Measurements from ENCODE around the gene RPGRIP1L.

The RPGRIP1L gene

DNA sequence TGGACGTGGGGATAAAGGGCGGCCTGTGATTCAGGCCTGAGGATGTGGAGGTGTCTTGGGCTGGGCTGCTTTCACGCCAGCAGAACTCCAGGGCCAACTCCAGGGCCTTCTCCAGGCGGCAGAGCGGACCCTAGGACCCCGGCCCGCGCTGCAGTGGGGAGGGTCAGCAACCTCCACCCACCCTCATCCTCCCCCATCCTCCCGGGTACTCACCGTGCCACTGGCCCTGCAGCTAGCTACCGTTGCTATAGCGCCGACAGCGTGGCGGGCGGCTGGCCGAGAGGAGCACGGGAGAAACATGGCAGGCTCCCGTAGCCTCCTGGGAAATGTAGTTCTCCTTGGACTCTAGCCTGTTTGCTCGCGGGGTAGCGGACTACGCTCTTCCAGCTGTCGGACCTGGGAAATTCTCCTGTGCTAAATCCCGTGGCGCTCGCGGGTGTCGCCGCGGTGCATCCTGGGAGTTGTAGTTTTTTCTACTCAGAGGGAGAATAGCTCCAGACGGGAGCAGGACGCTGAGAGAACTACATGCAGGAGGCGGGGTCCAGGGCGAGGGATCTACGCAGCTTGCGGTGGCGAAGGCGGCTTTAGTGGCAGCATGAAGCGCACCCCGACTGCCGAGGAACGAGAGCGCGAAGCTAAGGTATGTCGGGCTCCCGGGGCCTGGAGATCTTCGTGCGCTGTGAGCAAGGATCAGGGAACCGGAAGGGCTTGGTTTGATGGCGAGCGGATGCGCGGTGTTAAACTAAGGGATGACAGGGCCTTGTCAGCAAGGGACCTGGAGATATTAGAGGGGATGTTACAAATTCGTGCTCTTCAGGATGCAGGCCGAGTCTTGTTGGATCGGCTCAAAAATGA lies at the start of gene RPGRIP1L, which contains the start of gene FTO:
Gene RPGRIP1L, minus strand, starts transcription at position 270 of the 855 bp plus-strand sequence. CDS start 3,136 bp downstream, outside the sequence.
Gene FTO, plus strand, starts transcription at position 567 of the 855 bp plus-strand sequence.
- DNase-seq, result peak; percentile 99

DNA sequence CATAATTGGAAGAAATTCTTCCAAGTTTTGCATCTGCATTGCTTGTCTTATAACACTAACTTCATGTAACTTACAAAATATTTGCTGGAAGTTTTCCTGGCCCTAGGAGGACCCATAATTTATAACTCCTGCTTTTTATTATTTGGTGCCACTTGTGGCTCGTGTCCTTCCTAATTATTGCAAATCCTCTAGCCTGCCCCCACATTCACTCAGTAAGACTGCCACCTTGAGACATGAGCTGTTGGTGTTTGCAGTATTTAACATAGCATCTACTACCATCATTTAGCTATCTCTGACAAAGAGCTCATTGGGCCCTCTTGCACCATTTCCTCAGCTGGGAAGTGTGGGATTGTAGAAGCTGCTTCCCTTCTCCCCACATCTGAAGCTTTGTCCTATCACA lies 49.8 kb upstream of the RPGRIP1L start:
- DNase-seq, result peak; percentile 49 to 52

DNA sequence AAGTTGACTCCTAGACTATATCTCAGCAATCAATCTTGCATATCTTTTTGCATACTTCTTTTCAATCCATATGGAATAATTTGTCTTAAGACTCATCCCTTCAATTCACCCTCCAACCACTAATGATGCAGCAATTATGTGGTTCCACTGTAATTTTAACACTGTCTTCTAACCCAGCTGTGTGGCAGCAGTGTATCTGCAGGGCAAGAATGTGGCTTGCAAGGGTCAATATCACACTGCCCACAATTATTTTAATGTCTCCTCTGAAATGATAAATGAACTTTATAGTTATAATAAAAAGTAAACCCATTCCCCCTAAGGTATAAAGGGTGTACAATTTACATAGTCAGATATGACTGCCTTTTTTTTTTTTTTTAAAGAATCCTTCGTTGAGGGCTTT lies 48.9 kb upstream of the RPGRIP1L start:
- DNase-seq, result no peak

DNA sequence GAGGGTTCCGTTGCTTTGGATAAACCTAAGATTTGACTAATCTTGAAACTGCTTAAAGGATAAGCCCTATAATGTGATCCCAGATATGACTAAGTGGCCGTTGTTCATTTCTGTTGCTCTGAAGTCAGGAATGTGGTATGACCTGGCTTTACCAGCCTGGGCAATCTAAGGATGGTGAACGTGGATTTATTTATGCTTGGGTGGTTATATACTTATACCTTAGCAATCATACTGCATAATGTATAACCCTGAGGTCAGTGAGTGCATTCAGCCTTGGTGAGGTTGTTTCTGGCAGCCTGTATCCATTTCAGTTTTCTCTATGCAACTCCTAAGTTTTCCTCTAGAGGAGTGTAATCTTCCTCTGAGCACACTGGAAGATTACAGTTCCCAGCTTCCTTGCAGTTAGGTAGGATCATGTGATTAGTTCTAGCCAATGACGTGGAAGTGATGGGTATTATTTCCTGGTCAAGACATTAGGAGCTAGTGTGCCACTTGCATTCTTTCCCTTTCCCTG lies 42.2 kb upstream of the RPGRIP1L start:
- no peak for DNase-seq

DNA sequence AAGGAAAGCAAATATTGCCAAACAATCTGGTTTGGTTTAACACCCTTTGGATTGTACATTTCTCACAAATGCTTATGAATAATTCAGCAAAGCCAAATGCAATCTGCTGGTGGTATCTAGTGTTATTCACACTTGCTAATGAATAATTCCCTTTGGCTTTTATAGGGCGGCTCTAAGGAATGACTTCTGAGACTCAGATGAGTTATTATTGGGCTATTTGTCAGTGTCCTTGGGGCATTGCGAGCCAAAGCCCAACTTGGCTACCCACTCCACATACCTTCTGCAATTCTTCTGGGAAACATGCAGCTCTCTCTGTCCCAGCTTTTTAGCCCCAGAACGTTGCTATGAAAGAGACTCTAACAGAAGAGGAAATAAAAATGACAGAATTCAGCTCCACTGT lies 41.4 kb upstream of the RPGRIP1L start:
- DNase-seq, result no peak

DNA sequence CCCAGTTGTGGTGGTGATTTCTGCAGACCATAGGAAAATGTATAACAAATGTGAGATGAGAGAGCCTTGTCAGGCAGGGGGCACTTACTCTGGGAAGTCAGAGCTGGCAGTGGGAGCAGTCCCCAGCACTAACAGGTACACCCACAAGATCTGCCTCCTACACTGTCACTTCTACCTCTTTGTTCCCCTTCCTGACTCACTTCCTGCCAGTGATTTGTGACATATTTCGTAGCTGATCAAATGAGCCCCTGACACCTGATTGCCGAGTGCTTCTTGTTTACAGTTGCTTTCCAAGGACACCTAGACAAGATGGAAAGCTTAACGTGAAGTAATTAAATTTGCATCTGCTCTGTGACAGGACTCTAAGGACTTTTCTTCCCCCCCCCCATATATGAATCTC lies 40.8 kb upstream of the RPGRIP1L start:
- DNase-seq, result no peak

DNA sequence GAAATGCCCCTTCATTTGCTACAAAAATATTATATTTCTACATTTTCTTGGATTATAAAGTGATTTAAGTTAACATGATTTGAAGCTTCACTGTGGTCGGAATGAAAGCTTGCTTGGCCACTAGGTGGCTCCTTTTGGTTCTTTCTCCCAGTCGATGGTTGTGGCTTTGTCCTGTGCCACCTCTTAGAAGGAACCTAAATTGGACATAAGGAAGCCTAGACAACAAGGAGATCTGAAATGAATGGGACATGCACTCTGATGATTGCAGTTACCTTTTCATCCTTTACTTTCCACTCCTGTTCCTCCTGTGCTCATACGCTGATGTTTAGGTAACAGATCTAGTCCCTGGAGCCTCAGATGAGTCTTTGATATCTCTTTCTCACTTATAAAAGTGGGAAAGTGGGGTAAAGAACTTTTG lies 39.5 kb upstream of the RPGRIP1L start:
- DNase-seq, result peak; percentile 63 to 75

DNA sequence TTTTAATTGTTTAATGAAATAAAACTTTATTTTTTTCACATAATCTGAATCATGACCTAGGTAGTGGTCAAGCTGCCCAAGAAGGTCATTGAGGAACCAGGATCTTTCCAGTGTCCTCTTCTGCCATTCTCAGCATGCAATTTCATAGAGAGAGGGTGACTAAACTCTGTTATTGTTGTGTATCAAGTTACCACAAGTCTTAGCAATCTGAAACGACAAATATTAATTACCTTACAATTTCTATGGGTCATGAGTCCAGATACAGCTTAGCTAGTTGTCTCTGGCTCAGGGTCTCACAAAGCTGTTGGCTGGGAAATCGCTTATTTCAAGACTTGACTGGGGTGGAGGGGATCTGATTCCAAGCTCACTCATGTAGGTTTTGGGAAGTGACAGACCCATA lies 37.9 kb upstream of the RPGRIP1L start:
- no peak for DNase-seq

DNA sequence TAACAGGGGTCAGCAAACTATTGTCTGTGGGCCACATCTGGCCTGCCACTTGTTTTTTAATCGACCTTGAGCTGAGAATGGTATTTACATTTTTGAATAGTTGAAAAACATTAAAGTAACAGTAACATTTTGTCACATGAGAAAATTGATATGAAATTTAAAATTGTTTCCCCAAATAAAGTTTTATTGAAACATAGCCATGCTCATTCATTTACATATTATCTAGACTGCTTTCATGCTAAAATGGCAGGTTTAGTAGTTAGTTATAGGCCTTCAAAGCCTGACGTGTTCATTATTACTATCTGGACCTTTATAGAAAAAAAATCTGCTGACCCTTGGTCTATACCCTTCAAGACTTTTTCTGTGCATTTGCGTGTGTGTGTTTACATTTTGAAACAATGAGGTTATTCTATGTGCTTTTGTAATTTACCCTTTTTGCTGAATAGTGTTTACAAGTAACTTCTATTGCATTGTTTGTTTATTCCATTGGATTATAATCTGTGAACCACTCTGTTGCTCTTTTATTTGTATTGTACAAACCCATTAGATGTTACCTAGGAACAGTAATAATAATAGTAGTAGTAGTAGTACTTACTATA lies 37.4 kb upstream of the RPGRIP1L start:
- no peak for DNase-seq

DNA sequence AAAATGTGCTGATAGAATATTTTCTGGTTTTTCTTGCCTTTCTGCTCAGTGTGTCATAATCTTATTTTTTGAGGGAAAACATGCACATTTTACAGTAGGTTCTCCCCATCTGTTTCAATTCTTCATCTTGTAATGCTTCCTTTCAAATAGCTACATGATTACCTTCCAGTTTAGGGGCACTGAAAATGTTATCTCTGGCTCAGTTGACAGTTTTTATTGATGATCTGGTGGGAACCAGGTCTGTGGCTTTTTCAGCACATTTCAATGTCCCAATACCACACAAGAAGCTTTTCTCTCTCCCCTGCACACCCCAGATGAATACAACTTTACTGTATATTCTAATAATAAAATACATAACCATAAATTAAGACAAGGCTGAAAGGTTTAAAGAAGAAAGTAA lies 36.8 kb upstream of the RPGRIP1L start:
- DNase-seq, result no peak

DNA sequence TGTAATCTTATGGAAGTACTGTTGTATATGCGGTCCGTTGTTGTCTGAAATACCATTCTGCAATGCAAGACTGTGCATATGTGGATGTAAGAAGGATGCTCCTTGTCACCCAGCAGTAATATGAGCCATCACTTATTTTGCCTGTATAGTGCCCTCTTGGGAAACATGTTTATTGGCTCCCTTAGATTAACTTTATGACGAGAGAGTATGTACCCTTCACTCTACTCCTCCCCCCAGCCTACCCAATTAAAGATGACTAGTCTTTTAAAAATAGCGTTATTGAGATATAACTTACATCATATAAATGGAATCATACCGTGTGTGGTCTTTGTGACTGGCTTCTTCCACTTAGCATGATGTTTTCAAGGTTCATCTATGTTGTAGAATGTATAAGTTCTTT lies 33.9 kb upstream of the RPGRIP1L start:
- DNase-seq, result no peak

DNA sequence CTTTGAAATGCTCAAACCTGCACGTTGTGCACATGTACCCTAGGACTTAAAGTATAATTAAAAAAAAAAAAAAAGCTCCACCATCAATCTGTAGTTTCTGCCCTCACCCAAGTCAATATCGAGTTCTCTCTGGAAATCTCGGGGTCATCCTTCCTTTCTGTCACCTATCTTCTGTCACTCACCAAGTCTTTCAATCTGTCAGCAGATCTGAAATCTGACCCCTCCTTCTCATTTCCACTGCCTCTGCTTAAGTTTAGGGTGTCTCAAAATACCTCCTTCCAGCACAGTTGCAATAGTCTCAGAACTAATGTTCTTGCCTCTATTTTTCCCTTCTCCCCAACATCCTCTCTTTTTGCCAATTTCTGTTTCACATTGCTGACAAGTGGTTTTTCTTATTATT lies 32.6 kb upstream of the RPGRIP1L start:
- DNase-seq, result no peak

DNA sequence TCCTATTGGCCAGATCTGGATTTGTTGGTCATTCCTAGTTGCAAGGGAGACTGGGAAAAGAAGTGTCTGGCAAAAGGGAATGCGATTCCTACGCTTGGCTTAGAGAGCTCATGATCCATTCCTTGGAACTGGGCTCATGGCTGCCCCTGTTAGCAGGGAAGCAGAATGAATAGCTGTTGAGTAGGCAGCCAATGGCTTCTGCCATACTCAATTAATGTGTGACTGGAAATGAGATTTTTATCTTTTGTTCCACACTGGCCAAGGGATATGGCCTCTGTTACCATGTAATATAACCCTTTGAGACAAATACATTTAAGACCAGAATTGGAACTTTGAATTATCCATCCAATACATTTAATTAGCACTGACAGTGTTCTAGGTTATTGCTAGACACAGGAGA lies 31.2 kb upstream of the RPGRIP1L start:
- DNase-seq, result no peak

DNA sequence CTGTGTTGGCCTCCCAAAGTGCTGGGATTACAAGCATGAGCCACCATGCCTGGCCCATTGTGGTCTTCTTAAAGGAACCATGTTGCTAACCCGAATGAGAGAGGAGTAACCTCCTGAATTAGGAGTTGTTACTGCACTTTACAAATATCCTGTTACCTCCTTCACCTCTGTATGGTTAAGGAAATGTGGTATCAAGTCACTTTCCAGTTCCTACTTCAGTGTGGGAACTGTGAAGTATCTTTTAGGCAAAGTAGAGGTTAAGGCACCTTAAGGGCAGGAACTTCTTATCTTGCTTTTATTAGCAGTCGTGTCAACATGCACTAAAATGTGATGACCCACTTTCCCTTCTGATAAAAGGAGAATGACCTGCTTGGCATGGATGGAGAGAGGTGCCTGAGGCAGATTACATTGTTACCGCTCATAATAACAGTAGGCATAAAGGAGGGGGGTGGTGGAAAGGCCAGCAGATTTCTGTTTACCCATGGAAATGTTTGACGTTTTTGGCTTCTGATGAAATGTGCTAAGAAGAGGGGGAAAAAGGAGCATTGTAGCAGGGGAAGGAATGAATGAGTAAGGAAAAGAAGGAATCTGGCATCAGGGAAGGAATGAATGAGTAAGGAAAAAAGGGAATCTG lies 28.8 kb upstream of the RPGRIP1L start:
- no peak for DNase-seq

DNA sequence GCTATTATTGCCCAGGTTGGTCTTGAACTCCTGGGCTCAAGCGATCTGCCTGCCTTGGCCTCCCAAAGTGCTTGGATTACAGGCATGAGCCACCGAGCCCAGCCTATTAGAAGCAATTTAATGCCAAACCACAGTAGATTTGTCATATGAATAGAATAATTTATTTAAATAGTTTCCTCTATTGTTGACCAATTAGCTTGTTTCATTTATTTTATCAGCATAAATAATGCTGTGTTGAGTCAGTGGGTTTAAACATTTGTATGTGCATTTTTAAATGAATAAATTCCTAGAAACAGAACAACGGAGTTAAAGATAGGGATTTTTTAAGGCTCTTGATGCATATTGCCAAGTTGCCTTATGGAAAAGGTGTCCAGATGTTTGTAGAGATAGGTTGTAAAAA lies 27.0 kb upstream of the RPGRIP1L start:
- DNase-seq, result no peak

DNA sequence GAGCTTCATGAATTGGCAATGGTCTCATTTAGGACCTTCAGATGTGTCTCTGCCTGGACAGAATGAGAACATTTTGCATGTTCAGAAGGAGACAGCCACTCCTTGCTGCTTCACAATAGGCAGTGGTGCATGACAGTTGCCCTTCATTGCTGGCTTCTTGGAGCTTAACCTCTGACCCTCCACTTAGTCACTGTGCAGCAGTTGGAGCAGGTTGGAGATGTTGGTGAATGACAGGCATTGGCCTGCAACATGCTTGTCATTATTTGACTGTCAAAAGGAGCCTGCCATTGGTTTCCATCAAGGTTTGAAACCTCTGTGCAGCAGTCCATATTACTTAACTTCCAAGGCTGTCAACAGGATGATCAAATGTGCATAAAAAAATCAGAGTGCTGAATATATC lies 23.0 kb upstream of the RPGRIP1L start:
- no peak for DNase-seq

DNA sequence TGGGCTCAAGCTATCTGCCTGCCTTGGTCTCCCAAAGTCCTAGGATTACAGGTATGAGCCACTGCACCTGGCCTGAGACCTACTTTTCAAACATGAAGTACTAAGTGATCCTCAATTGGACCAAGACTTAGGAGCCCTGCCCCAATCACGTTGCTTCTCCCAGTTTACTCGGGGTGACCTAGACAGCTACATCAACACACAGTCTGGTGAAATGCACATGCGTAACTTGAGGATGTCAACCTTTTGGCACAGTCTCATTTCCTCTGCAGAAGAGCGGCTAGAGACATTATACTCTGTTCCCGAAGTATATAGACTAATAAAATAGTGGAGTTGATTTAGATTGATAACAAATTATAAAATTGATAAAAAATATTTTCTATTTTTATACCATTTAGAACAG lies 17.4 kb upstream of the RPGRIP1L start:
- no peak for DNase-seq

DNA sequence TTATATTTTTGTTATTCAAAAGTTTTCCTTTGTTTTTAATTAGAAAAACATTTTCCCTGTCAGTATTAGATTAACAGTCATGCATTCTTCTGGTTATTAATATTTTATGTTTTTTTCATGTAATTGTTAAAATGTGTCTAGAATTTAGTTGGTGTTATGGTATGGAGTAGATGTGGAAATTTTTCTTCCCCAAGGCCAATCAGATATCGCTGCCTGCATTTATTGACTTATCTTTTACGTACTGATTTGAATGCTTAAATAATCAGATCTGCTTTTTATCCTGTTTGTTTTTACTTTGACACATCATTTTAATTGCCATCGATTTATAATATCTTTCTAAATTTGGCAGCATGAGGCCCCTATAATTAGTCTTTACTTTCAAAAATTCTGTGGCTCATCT lies 13.9 kb upstream of the RPGRIP1L start:
- DNase-seq, result no peak

DNA sequence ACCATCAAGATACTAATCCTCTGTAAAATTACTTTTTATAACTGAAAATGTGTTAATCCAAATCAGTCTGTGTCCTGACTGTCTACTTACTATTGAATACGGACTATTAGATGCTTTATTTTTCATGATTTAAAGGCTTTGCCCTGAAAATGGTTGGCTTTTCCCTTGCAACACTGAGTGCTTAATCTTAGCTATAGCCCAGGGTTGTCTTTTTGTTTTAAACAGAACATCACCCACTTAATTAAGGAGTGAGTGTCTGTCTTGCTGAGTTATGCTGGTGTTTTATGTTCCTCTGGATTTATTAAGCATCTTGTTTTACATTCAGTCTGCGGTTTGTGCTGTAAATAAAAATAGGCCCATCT lies 11.3 kb upstream of the RPGRIP1L start:
- no peak for DNase-seq

DNA sequence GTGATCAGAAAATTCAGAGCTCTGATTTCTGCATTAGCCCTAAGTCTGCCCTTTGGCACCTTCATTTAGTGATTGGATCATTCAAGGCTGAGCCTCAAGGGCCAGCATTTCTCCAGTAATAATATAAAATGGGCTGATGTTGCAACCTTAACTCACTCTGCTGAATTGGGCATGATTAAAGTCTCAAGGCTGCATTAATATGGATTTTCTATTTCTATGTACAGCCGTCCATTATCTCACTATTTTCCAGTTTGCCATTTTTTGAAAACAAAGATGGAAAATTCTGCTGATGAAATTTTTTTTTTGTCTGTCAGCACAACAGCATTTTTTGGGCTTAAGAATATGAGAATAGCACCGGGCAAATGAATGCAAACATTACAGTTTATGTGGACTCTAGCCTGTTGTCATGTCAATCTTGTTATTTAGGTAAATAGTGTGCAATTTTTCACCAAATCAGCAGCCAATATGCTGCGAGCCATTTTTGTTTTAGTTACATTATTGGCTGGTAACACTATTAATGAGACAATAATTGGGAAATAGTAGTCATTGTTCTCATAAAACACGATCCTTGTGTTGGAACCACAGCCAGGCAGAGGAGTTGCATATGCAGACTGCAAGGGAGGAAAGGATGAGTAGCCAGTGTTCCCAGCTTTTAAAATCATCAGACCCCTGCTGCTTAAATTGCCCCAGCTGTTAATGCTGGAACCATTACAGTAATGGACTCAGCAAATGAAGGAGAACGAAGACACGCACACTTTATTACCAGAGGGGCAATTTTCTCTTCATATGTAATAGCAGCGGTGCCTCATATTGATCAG lies 10.8 kb upstream of the RPGRIP1L start:
- DNase-seq, result no peak

DNA sequence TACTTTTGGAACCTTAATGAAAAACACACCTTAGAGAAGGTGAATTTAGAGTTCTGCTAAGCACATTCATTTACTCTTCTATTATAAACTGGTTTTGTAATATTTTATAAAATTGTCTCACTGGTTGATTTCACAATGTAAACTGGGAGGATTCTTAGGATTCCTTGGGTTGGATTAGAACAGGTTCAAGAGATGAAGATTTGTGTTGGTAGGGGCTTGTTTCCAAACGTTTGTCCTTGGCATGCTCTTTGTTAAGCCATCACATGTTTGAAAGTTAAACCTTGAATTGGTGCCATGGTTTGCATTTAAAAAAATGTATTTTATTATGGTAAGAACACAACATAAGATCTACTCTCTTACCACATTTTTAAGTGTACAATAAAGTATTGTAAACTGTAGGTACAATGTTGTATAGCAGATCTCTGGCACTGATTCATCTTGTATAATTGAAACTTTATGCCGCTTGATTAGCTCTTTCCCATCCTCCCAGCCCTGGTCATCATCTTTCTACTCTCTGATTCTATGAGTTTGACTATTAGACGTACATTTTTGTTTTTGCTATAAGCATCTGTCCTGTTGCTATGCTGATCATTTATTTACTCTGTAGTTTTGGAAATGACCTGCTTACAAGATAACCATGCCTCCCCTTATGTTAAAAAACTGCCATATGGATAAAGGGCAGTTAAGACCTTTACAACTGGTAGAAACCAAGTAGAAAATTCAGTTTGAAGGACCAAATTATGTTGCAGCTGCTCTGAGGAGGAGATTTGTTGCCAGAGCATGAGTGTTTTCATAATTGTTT lies 9.9 kb upstream of the RPGRIP1L start:
- DNase-seq, result no peak

DNA sequence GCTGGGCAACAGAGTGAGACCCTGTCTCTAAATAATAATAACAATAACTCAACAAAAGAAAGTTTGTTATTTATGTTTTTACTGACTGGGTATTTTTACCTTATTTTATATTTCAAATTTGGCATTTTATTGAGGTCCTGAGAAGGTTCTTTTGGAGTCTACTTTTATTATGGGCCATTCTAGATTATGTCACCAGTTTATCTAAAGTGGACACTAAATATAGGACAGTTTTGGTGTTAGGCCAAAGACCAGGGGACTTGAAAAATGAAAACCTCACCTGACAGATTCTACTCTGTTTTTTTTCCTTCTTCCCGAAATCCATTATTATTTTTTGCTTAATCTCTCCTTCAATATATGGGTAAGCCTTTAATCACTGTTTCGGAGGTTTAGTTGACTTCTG lies 8.4 kb upstream of the RPGRIP1L start:
- no peak for DNase-seq

Data from Kasumi-1 (cell line).